ENCODE measurements around the gene NGF. TPM values are rescaled to one million over a fixed set of nuclear protein-coding genes. Genes with fewer than 3 reads are reported as not detected.
A peak's percentile ranks its signal among the peaks of the same experiment; 100 is the strongest.

NGF gene
- total and polyA plus RNA-seq, 3 donors from 2014 or later = 0.63 to 3.3 (median 1.4) TPM

- 99 to 100% methylated on average over 3 of the region's 3 CpGs for WGBS, 2 donors
- H3K4me1 ChIP-seq = no peaks in the 10 kb centered on the region
- no peaks in the 10 kb centered on the region for H3K27me3 ChIP-seq
- H3K36me3 ChIP-seq (ENCODE audit: low read depth, missing control alignments) = no peaks in the 10 kb centered on the region
- H3K9me3 ChIP-seq = no peaks in the 10 kb centered on the region
- no peak for TF ChIP-seq CTCF (IDR thresholded peaks at IDR 0.05)
- no peak for TF ChIP-seq POLR2A (IDR thresholded peaks at IDR 0.05)
- no peak for DNase-seq
- intact Hi-C loops (cut with DNase I; ENCODE audit: low total_unique reads) = no loop called here
- H3K27ac ChIP-seq = no peak overlapping the region
- no peak overlapping the region for H3K4me3 ChIP-seq
Observed at GRCh38 chr1:115293899-115294298, 44.1 kb downstream of the NGF start.

- H3K27me3 ChIP-seq = no peaks in the 10 kb centered on the region
- TF ChIP-seq POLR2A (IDR thresholded peaks at IDR 0.05) = no peak
- TF ChIP-seq CTCF (IDR thresholded peaks at IDR 0.05) = no peak
- no peak overlapping the region for H3K27ac ChIP-seq
- WGBS, 2 donors = 89 to 91% methylated on average over 1 to 5 of the region's 5 CpGs
- intact Hi-C loops (cut with DNase I; ENCODE audit: low total_unique reads) = no loop called here
- H3K4me1 ChIP-seq = no peaks in the 10 kb centered on the region
- no peaks in the 10 kb centered on the region for H3K9me3 ChIP-seq
- H3K36me3 ChIP-seq (ENCODE audit: low read depth, missing control alignments) = no peaks in the 10 kb centered on the region
- DNase-seq = no peak
- H3K4me3 ChIP-seq = no peak overlapping the region
Observed at GRCh38 chr1:115293006-115293405, 45.0 kb downstream of the NGF start.

- Histone ChIP-seq H3K4me1 (no peaks in the 10 kb centered on the region), H3K4me3 (no peak overlapping the region), H3K27me3 (no peaks in the 10 kb centered on the region), H3K27ac (no peak overlapping the region), H3K36me3 (ENCODE audit: low read depth, missing control alignments) (no peaks in the 10 kb centered on the region), H3K9me3 (no peaks in the 10 kb centered on the region)
- intact Hi-C loops (cut with DNase I; ENCODE audit: low total_unique reads) = no loop called here
- 76 to 87% methylated on average over 5 of the region's 5 CpGs for WGBS, 2 donors
- no peak for DNase-seq
- TF ChIP-seq POLR2A (IDR thresholded peaks at IDR 0.05) (no peak), CTCF (IDR thresholded peaks at IDR 0.05) (no peak)
Observed at GRCh38 chr1:115291741-115292140, 46.3 kb downstream of the NGF start.

- no peak overlapping the region for H3K4me3 ChIP-seq
- no peaks in the 10 kb centered on the region for H3K9me3 ChIP-seq
- TF ChIP-seq CTCF (IDR thresholded peaks at IDR 0.05) = no peak
- no peak overlapping the region for H3K27ac ChIP-seq
- intact Hi-C loops (cut with DNase I; ENCODE audit: low total_unique reads) = no loop called here
- no peaks in the 10 kb centered on the region for H3K27me3 ChIP-seq
- H3K4me1 ChIP-seq = peaks cover 7% of the 10 kb centered on the region
- peak; percentile 36 for DNase-seq
- 43 to 62% methylated on average over 1 of the region's 1 CpG for WGBS, 2 donors
- no peaks in the 10 kb centered on the region for H3K36me3 ChIP-seq (ENCODE audit: low read depth, missing control alignments)
Observed at GRCh38 chr1:115289940-115290339, 48.1 kb downstream of the NGF start.

- no peak for DNase-seq
- no peaks in the 10 kb centered on the region for H3K9me3 ChIP-seq
- 63 to 67% methylated on average over 3 of the region's 3 CpGs for WGBS, 2 donors
- intact Hi-C loops (cut with DNase I; ENCODE audit: low total_unique reads) = no loop called here
- no peaks in the 10 kb centered on the region for H3K36me3 ChIP-seq (ENCODE audit: low read depth, missing control alignments)
- TF ChIP-seq CTCF (IDR thresholded peaks at IDR 0.05) = no peak
- TF ChIP-seq POLR2A (IDR thresholded peaks at IDR 0.05) = no peak
- H3K4me3 ChIP-seq = no peak overlapping the region
- peaks cover 19% of the 10 kb centered on the region for H3K4me1 ChIP-seq
- no peaks in the 10 kb centered on the region for H3K27me3 ChIP-seq
- H3K27ac ChIP-seq = no peak overlapping the region
Observed at GRCh38 chr1:115288591-115289198, 49.4 kb downstream of the NGF start.

Data from testis (tissue), 3 donors.